Fibroblast of lung (primary cell): ENCODE measurements around the gene PNMA6E. TPM values are rescaled to one million over a fixed set of nuclear protein-coding genes. Genes with fewer than 3 reads are reported as not detected.

Source experiments
- DNase-seq, 2 donors: peaks; one replicate each; pipeline versions ENCODE4 v3.0.0 to v3.0.0-alpha.2; 2010; ENCODE audit warnings: low read depth in 2 of 2
- H2AFZ ChIP-seq: 2 replicates; pipeline ENCODE4 v1.5.1; 2012; ENCODE audit warnings: low read length, control low read depth, inconsistent platforms
- H3K27ac ChIP-seq: 2 replicates; pipeline ENCODE4 v1.5.1; 2011; ENCODE audit warnings: low read length, control low read depth; ENCODE audit not compliant: insufficient read depth
- H3K27me3 ChIP-seq: 2 replicates; pipeline ENCODE4 v1.5.1; 2011; ENCODE audit warnings: mild to moderate bottlenecking, low read length; ENCODE audit not compliant: control insufficient read depth, insufficient read depth
- H3K36me3 ChIP-seq: 2 replicates; pipeline ENCODE4 v1.5.1; 2011; ENCODE audit warnings: low read length; ENCODE audit not compliant: control insufficient read depth, insufficient read depth
- H3K4me1 ChIP-seq: 2 replicates; pipeline ENCODE4 v1.5.1; 2011; ENCODE audit warnings: low read length; ENCODE audit not compliant: control insufficient read depth, insufficient read depth; ENCODE audit errors: extremely low read depth
- H3K4me2 ChIP-seq: 2 replicates; pipeline ENCODE4 v1.5.1; 2011; ENCODE audit warnings: low read length, control low read depth; ENCODE audit not compliant: insufficient read depth; ENCODE audit errors: extremely low read depth
- H3K4me3 ChIP-seq, 4 experiments: fragments of 200-600 bp in 1 of 4; sonication (generic) in 1 of 4; replicated peaks in 1 of 4; 2 replicates each; pipeline ENCODE4 v1.5.1; 2011 to 2016; ENCODE audit warnings: low read length in 4 of 4, low read depth in 3 of 4, mild to moderate bottlenecking in 3 of 4, control low read depth in 2 of 4, inconsistent platforms in 1 of 4, mixed read lengths in 1 of 4; ENCODE audit not compliant: insufficient read depth in 1 of 4; ENCODE audit errors: control extremely low read depth in 1 of 4
- H3K79me2 ChIP-seq: 2 replicates; pipeline ENCODE4 v1.5.1; 2012; ENCODE audit warnings: mild to moderate bottlenecking, low read length, inconsistent platforms; ENCODE audit not compliant: control insufficient read depth, insufficient read depth
- H3K9ac ChIP-seq: 2 replicates; pipeline ENCODE4 v1.5.1; 2011; ENCODE audit warnings: mild to moderate bottlenecking, low read length, control low read depth; ENCODE audit not compliant: insufficient read depth
- H3K9me3 ChIP-seq: 2 replicates; pipeline ENCODE4 v1.5.1; 2012; ENCODE audit warnings: low read depth, low read length; ENCODE audit not compliant: control insufficient read depth, insufficient read depth
- H4K20me1 ChIP-seq: 2 replicates; pipeline ENCODE4 v1.5.1; 2011; ENCODE audit warnings: low read length; ENCODE audit not compliant: control insufficient read depth, insufficient read depth; ENCODE audit errors: extremely low read depth
- EZH2 ChIP-seq: IDR thresholded peaks from 2 replicates; pipeline ENCODE4 v1.5.1; 2012; ENCODE audit warnings: low read length, control low read depth, mild to moderate bottlenecking; ENCODE audit errors: missing control alignments
- polyA plus RNA-seq, 2 donors: library from polyadenylated mRNA; depleted of rRNA in 1 of 2; stranded (reverse) in 1 of 2; unstranded in 1 of 2; fragments of >200 nt; gene quantifications; 2 replicates each; pipeline ENCODE4 v1.2.1, GENCODE V29; 2011 to 2012; ENCODE audit warnings: missing spikeins in 1 of 2
- total RNA-seq: library from RNA; depleted of rRNA; stranded (reverse); fragments of >200 nt; gene quantifications from 2 replicates; pipeline ENCODE4 v1.2.1, GENCODE V29; 2014
- TF ChIP-seq, protein P1 (sequence below), 2 donors: IDR thresholded peaks in 1 of 2; conservative IDR thresholded peaks in 1 of 2; 1 replicate in 1 of 2; 2 replicates in 1 of 2; pipeline ENCODE4 v1.5.1; 2011 to 2012; ENCODE audit warnings: low read length in 2 of 2, control low read depth in 1 of 2, inconsistent platforms in 1 of 2, low read depth in 1 of 2, mild to moderate bottlenecking in 1 of 2

The PNMA6E gene
- total and polyA plus RNA-seq, 2 donors (not counting 1 experiment from before 2014, with no cell fraction given): not detected

DNA sequence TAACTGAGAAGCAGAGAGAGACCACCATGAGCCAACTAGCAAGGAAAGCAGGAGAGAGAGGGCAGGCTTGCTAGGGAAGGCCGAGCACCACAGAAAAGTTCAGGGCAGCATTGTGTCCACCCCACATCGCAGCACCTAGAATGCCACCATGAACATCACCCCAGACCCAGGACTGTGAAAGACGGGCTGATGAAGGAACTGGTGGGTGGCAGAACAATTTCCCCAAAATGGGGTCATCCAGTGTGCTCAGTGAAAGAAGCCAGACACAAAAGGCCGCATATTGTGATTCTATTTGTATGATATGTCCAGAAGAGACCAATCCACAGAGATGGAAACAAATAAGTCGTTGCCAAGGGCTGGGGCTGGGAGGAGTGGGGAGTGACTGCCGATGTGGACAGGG lies 16.8 kb downstream of the PNMA6E start:
- H3K4me3 ChIP-seq: no peak overlapping the region
- TF ChIP-seq, protein P1, sequence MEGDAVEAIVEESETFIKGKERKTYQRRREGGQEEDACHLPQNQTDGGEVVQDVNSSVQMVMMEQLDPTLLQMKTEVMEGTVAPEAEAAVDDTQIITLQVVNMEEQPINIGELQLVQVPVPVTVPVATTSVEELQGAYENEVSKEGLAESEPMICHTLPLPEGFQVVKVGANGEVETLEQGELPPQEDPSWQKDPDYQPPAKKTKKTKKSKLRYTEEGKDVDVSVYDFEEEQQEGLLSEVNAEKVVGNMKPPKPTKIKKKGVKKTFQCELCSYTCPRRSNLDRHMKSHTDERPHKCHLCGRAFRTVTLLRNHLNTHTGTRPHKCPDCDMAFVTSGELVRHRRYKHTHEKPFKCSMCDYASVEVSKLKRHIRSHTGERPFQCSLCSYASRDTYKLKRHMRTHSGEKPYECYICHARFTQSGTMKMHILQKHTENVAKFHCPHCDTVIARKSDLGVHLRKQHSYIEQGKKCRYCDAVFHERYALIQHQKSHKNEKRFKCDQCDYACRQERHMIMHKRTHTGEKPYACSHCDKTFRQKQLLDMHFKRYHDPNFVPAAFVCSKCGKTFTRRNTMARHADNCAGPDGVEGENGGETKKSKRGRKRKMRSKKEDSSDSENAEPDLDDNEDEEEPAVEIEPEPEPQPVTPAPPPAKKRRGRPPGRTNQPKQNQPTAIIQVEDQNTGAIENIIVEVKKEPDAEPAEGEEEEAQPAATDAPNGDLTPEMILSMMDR (conservative IDR thresholded peaks at IDR 0.05 in 1 of 2, IDR thresholded peaks at IDR 0.05 in 1 of 2; ENCODE audit: low read depth in 1 of 2, low read length in 2 of 2): no peak
- H2AFZ ChIP-seq: no peak overlapping the region
- H3K9me3 ChIP-seq: no peaks in the 10 kb centered on the region
- no peak overlapping the region for H3K9ac ChIP-seq
- H3K27me3 ChIP-seq: no peaks in the 10 kb centered on the region
- H3K79me2 ChIP-seq: no peaks in the 10 kb centered on the region
- H3K27ac ChIP-seq: no peak overlapping the region
- DNase-seq: no peak
- no peaks in the 10 kb centered on the region for H3K4me1 ChIP-seq
- H3K4me2 ChIP-seq: no peak overlapping the region
- no peaks in the 10 kb centered on the region for H3K36me3 ChIP-seq
- H4K20me1 ChIP-seq: no peaks in the 10 kb centered on the region

DNA sequence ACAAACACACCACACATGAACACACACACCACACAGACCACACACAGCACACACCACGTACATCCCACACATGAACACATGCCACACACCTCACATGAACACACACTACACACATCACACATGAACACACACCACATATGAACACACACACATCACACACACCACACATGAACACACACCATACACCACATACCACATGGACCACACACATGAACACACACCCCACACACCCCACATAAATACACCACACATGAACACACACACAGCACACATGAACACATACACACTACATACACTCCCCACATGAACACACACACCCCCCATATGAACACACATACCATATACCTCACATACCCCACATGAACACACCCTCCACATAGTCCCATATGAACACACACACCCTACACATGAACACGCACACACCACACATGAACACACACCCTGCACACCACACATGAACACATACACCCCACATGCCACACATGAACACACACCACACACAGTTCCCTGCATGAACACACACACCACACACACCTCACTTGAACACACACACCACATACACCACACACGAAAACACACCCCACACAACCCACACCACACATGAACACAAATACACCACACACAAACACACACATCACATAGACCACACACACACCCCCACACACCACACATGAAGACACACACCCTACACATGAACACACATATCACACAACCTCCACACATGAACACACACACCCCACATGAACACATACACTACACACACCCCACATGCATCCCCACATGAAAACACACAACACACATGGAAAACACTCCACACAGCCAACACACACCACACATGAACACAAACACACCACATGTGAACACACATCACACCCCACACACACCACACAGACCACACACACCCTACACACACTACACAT lies 18.3 kb downstream of the PNMA6E start:
- no peak overlapping the region for H3K9ac ChIP-seq

DNA sequence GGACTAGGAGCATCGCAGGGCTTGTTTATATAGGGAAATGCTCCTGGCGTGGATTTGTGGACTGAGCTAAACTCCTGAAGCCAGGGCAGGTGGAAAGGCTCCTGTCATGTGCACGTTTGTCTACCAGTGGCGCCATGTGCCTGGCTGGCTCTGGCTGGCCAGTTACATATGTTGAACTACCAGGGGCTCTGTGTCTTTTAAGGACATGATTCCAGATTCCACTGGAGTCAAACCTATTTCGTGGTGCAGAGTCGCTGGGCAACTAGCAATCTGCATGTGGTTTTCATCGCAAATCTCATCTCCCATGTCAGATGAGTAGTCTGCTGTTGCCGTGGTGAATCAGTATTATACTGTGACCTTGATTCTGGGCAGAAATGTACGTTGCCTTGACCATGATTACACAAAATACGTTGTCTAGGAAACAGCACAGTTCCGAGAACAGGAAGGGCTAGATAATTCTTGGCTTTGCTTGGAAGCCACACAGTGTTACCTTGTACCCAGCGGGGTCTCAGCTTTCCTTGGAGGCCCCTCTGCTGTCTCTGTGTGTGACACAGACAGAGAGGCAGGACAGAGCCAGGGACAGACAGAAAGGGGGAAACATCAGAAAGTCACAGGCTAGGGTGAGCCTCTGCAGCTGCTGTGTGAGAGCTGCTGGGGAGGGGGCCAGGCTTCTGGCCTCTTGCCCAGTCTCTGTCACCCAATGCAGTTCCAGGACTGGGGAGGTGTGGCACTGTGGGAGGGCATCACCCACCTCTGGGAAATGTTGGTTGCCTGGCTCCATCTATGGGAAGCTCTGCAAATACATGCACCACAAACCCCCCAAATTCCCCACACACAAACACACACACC lies 19.2 kb downstream of the PNMA6E start:
- Histone ChIP-seq H3K4me2 (peak overlapping the region; percentile 37), H3K4me1 (no peaks in the 10 kb centered on the region), H3K79me2 (no peaks in the 10 kb centered on the region), H3K4me3 (peak overlapping the region in 1 of 4 experiments; percentile 17), H3K27ac (peak overlapping the region; percentile 81), H3K9me3 (no peaks in the 10 kb centered on the region), H3K27me3 (no peaks in the 10 kb centered on the region), H3K9ac (peak overlapping the region; percentile 53), H3K36me3 (no peaks in the 10 kb centered on the region), H4K20me1 (no peaks in the 10 kb centered on the region), H2AFZ (peak overlapping the region; percentile 47)
- DNase-seq: peak; percentile 83 to 92
- no peak for TF ChIP-seq EZH2
- TF ChIP-seq, protein P1 (conservative IDR thresholded peaks at IDR 0.05 in 1 of 2, IDR thresholded peaks at IDR 0.05 in 1 of 2; ENCODE audit: low read depth in 1 of 2, low read length in 2 of 2): peak; percentile 22 to 24

More for the DNA sequence above, 18.3 kb downstream of the PNMA6E start:
- H3K4me2 ChIP-seq: no peak overlapping the region
- no peaks in the 10 kb centered on the region for H3K36me3 ChIP-seq
- no peaks in the 10 kb centered on the region for H3K79me2 ChIP-seq
- no peaks in the 10 kb centered on the region for H3K27me3 ChIP-seq
- H3K4me1 ChIP-seq: no peaks in the 10 kb centered on the region
- no peaks in the 10 kb centered on the region for H3K9me3 ChIP-seq
- H4K20me1 ChIP-seq: no peaks in the 10 kb centered on the region
- H3K27ac ChIP-seq: peak overlapping the region; percentile 43
- H2AFZ ChIP-seq: no peak overlapping the region
- H3K4me3 ChIP-seq: no peak overlapping the region
- TF ChIP-seq EZH2: no peak
- TF ChIP-seq, protein P1 (conservative IDR thresholded peaks at IDR 0.05 in 1 of 2, IDR thresholded peaks at IDR 0.05 in 1 of 2; ENCODE audit: low read depth in 1 of 2, low read length in 2 of 2): no peak
- no peak for DNase-seq
